C4-2B (cell line): ENCODE measurements around the gene LMCD1.

Experiments used
- ZFX ChIP-seq: fragments of 450-650 bp; IDR thresholded peaks from 2 replicates; pipeline ENCODE4 v1.6.1; 2017
- TF ChIP-seq, protein P1 (sequence below): fragments of 450-650 bp; conservative IDR thresholded peaks from 2 replicates; pipeline ENCODE4 v1.5.1; 2017; ENCODE audit warnings: mild to moderate bottlenecking

GRCh38 chr3:8584661-8585060 is 83.0 kb downstream of the LMCD1 start:
- TF ChIP-seq, protein P1, sequence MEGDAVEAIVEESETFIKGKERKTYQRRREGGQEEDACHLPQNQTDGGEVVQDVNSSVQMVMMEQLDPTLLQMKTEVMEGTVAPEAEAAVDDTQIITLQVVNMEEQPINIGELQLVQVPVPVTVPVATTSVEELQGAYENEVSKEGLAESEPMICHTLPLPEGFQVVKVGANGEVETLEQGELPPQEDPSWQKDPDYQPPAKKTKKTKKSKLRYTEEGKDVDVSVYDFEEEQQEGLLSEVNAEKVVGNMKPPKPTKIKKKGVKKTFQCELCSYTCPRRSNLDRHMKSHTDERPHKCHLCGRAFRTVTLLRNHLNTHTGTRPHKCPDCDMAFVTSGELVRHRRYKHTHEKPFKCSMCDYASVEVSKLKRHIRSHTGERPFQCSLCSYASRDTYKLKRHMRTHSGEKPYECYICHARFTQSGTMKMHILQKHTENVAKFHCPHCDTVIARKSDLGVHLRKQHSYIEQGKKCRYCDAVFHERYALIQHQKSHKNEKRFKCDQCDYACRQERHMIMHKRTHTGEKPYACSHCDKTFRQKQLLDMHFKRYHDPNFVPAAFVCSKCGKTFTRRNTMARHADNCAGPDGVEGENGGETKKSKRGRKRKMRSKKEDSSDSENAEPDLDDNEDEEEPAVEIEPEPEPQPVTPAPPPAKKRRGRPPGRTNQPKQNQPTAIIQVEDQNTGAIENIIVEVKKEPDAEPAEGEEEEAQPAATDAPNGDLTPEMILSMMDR = no peak
- TF ChIP-seq ZFX = no peak
